Neural progenitor cell (in vitro differentiated cells): ENCODE data around the gene ZMYND10.

Experiments
- EZH2 ChIP-seq: fragments of 200-600 bp; sonication (generic); IDR thresholded peaks from 2 replicates; pipeline ENCODE4 v1.6.1; 2017; ENCODE audit warnings: antibody characterized with exemption, mild to moderate bottlenecking, moderate library complexity
- EZH2phosphoT487 ChIP-seq: fragments of 200-600 bp; sonication (generic); IDR thresholded peaks from 2 replicates; pipeline ENCODE4 v1.6.1; 2017; ENCODE audit warnings: antibody characterized with exemption
- TF ChIP-seq, protein P1 (sequence below): fragments of 200-600 bp; sonication (generic); IDR thresholded peaks from 2 replicates; pipeline ENCODE4 v1.5.1; 2017; ENCODE audit warnings: antibody characterized with exemption, mild to moderate bottlenecking

GRCh38 chr3:50304601-50305000, 40.9 kb downstream of the ZMYND10 start:
- TF ChIP-seq, protein P1, sequence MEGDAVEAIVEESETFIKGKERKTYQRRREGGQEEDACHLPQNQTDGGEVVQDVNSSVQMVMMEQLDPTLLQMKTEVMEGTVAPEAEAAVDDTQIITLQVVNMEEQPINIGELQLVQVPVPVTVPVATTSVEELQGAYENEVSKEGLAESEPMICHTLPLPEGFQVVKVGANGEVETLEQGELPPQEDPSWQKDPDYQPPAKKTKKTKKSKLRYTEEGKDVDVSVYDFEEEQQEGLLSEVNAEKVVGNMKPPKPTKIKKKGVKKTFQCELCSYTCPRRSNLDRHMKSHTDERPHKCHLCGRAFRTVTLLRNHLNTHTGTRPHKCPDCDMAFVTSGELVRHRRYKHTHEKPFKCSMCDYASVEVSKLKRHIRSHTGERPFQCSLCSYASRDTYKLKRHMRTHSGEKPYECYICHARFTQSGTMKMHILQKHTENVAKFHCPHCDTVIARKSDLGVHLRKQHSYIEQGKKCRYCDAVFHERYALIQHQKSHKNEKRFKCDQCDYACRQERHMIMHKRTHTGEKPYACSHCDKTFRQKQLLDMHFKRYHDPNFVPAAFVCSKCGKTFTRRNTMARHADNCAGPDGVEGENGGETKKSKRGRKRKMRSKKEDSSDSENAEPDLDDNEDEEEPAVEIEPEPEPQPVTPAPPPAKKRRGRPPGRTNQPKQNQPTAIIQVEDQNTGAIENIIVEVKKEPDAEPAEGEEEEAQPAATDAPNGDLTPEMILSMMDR: no peak
- no peak for TF ChIP-seq EZH2
- no peak for TF ChIP-seq EZH2phosphoT487
